Astrocyte of the hippocampus (primary cell): Measurements from ENCODE around the gene KRT27.
"Not testable (repeated sequence)": the region's sequence is repeated elsewhere in the genome, so short reads cannot be mapped to it uniquely, and the experiment has no call there.

Experiments used
- DNase-seq: peaks from one replicate; pipeline ENCODE4 v3.0.0; 2011; ENCODE audit warnings: low read depth, low spot score

KRT27 gene

DNA sequence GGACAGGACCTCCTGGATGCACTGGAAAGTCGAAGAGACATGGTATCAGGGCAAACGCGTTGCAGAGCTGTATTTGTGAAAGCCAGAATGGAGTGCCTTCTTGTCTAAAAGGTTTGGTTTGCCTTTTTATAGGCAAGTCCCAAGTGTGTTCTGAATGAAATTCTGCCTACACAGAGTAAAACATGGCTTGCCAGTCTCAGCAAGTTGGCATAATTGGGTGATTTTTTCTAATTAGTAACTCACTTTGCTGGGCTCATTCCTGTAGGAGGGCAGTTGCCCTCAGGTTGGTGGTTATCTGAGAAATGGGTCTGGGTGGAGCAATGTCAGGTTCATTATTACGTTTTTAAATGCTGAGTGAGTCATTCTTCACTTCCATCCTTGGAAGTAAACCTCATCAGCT lies 27.1 kb downstream of the KRT27 start, which contains the start of gene KRT25:
Gene KRT25 (minus strand): TSS at position 101 of the 400 bp plus-strand sequence. CDS start 60 bp downstream, at position 41.
- DNase-seq, result no peak

DNA sequence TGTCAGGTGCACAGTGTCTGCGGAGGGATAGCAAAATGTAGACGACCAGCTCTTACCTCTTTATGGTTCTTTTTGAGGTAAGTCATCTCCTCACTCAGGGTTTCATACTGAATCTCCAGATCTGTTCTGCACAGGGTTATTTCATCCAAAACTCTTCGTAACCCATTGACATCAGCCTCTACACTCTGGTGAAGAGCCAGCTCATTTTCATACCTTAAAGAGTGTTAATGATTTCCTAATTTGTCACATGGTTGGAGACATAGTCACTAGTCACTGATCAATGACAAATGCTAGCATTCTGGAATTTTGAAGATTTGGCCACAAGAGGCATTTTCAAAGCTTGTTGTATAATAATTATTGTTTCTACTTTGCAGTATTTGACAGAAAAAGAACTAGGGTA lies 28.5 kb downstream of the KRT27 start:
- DNase-seq, result no peak

DNA sequence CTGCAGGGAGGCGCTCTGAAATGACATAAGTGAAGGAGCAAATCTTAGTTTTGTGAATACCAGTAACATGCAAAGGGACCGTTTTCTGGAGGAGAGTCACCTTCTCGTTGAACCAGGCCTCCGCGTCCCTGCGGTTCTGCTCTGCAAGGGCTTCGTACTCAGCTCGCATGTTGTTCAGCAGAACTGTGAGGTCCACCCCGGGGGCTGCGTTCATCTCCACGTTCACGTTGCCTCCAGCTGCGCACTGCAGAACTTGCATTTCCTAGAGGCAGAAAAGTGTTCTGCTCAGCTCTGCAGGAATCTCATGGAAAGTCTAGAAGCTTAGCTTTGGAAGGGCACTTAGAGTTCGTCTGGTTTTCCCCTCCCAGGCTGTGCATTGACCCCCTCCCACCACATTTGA lies 31.3 kb downstream of the KRT27 start:
- no peak for DNase-seq

DNA sequence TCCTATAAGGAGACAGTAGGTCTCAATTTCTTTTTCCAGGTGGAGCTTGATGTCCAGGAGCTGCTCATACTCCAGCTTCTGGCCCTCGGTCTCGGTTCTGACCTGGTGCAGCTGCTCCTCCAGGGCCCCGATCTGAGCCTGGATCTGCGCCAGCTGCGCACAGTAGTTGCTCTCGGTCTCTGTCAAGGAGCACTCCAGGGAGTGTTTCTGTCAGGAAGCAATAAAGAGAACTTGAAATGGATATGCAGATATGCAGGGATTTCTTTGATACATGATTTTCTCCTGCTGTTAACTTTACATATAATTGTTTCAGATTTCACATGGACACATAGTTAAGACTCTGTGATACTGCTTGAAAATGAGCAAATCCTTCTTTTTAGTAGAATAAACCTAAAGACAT lies 32.0 kb downstream of the KRT27 start:
- no peak for DNase-seq

DNA sequence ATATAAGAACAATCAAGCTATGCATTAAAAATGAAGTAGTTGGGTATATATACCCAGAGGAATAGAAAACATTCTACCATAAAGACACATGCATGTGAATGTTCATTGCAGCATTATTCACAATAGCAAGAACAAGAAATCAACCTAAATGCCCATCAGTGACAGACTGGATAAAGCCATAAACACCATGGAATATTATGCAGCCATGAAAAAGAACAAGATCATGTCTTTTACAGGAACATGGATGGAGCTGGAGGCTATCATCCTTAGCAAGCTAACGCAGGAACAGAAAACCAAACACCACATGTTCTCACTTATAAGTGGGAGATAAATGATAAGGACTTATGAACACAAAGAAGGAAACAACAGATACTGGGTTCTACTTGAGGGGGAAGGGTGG lies 33.7 kb downstream of the KRT27 start:
- DNase-seq, result not testable (repeated sequence)

DNA sequence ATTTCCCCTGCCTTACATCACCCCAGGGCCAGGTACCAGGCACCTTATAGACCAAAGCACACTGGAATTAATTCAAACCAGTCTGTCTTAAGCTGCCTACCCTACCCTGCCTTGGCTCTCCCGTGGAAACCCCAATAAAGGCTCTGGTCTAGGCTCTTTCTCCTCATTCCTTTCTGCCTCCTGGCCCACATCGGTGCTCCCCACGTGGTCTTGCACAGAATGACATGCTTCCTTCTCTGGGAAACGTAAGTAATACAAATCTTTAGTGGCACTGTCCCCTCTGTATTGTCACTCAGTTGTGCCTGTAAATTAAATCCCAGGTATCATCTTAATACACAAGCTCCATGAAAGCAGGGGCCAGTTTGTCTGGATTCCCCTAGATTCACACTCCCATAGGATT lies 43.8 kb downstream of the KRT27 start:
- DNase-seq, result no peak

DNA sequence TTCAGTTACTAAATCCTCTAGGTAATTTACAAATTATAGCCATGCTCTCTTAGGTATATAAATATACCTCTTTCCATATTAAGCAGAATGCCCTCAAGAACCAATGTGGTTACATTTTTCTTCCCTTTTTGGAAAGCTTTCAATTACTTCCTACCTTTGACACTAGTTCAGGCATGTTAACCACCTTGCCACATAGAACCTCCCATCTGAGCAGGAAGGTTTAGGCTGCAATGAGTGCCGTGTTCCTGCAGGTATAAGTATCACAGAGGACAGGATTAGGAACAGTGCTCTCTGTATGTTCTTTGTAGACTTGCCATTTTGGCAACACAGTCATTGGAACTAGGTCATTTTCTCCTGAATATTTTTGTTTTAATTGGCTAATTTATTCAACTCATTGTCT lies 47.3 kb downstream of the KRT27 start:
- DNase-seq, result no peak

DNA sequence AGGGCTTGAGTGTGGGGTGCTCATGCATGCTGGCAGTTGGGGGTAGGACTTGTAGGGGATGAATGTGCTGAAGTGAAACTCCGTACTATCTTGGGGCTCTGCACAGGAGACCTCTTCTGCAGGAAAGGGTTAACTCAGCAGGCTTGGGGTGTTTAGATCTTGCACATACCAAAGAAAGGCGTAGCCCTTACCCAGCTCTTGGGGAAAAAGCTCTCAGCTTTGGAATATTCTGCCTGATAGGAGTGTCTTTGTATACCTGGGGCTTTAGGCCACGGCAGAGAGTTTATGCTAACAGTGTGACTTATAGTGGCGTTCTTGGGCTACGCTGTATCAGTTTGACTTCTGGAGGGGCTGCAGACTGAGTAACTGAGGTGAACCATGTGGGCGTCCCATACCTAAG lies 48.3 kb downstream of the KRT27 start:
- no peak for DNase-seq

DNA sequence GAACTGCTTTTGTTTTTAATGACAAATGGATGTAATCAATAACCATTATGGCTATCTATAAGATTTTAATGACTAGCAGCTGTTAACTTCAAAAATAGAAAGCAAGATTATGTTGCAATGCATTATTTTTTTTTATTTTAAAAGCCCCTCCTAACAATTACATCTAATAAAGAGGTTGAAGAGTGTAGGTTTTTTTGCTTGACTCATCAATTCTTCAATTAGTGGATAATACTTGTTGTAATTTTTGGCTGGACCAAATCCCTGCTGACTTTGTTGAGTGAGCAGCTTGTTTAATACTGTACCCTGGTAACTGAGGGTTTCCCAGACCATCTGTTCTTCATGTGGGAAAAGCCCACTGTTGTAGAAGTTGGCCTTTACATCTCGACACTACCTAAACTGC lies 51.4 kb downstream of the KRT27 start:
- DNase-seq, result no peak

DNA sequence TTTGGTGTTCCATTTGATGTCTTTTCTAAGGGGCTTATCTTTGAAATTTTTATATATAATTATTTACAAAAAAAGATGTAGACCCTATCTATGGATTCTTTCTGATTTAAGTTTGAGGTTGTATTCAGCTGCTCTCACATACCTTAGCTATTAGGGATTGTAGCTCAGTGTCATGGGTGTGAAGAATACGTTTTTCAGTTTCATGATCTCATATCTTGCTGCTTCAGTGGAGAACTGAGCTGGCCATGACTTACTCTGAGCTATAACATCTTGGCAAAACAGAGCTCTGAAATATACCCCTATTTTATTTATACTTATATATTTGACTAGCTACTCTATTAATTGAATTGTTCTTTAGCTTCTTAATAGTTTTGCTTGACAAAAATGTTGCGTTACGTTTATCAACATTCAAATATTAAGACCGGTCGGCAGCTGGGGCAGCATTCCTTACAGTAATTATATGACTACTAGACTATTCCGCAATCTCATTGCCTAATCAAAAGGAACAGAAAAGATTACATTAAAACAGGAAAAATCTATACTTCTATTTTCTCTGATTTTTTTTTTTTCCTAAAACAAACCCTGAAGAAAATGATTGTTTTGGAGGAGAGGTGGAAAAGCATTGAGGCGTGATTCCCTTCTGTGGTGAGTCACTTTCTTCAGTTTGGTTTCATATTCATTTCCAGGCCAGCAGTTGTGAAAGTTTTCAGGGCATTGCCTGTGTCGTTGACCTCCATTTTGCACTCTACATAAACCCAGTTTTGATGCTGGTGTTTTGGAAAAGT lies 54.7 kb downstream of the KRT27 start:
- peak; percentile 69 for DNase-seq

DNA sequence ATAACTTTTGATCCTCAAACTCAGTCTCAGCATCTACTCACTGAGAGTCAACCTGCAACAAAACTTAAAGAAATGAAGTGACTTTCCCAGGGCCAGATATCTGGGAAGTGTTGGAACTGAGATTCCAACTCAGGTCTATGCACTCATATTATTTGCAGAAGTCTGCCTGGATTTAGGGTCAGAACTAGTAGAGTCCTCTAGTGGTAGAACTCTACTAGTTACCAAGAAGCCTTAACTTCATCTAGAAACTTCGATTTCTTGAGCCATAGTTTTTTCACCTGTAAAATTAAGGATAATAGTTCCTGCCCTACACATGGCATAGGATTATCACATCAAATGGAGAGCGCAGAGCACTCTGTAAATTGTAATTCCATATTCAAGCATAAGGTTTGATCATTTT lies 55.4 kb downstream of the KRT27 start:
- DNase-seq, result no peak
